ENCODE measurements around the gene XAGE5.
"Not testable (repeated sequence)": the region's sequence is repeated elsewhere in the genome, so short reads cannot be mapped to it uniquely, and the experiment has no call there.

DNA sequence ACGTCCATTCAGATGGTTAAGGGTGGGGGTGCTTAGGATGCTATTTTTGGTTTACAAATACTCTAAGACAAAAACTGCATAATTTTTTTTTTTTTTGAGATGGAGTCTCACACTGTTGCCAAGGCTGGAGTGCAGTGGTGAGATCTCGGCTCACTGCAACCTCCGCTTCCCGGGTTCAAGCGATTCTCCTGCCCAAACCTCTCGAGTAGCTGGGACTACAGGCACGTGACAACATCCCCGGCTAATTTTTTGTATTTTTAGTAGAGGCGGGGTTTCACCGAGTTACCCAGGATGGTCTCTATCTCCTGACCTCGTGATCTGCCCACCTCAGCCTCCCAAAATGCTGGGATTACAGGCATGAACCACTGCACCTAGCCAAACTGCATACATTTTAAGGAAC is 37.6 kb upstream of the XAGE5 start:
- TF ChIP-seq ATF7 (IDR thresholded peaks at IDR 0.05); ZNF140 (CRISPR knock-in tag; IDR thresholded peaks at IDR 0.05): not testable (repeated sequence)
